HFFc6 (cell line): ENCODE data around the gene CDH22. TPM values are rescaled to one million over a fixed set of nuclear protein-coding genes. Genes with fewer than 3 reads are reported as not detected.

Source experiments
- DNase-seq: peaks from one replicate; pipeline ENCODE4 v3.0.0-alpha.2; 2018
- H3K27ac Mint-ChIP-seq: 2 replicates; pipeline ENCODE4 v1.8.0; 2020; ENCODE audit warnings: mild to moderate bottlenecking, mixed read lengths
- H3K27me3 Mint-ChIP-seq: 2 replicates; pipeline ENCODE4 v1.8.0; 2021; ENCODE audit warnings: mild to moderate bottlenecking, moderate library complexity, mixed read lengths; ENCODE audit not compliant: insufficient read depth
- H3K36me3 Mint-ChIP-seq: 2 replicates; pipeline ENCODE4 v1.8.0; 2021; ENCODE audit warnings: low read depth, mixed read lengths
- H3K4me1 Mint-ChIP-seq: 2 replicates; pipeline ENCODE4 v1.8.0; 2020; ENCODE audit warnings: low read depth, mixed read lengths
- H3K4me3 Mint-ChIP-seq: 2 replicates; pipeline ENCODE4 v1.8.0; 2020; ENCODE audit warnings: mild to moderate bottlenecking, moderate library complexity, mixed read lengths
- H3K9me3 Mint-ChIP-seq: 2 replicates; pipeline ENCODE4 v1.8.0; 2020; ENCODE audit warnings: mild to moderate bottlenecking, mixed read lengths
- CTCF ChIP-seq: fragments of 200-600 bp; sonication (generic); IDR thresholded peaks from 2 replicates; pipeline ENCODE4 v1.5.0; 2021; ENCODE audit warnings: antibody characterized with exemption, mild to moderate bottlenecking
- total RNA-seq, 6 experiments: library from RNA; stranded (reverse); fragmentation: NEBNext Ultra II Directional; extraction: Animal tissue kit (Norgen Biotek cat#: 25700); gene quantifications; 2 replicates in 1 of 6; 3 replicates in 5 of 6; pipeline ENCODE4 v1.2.3, GENCODE V29; 2021

Gene CDH22
- total RNA-seq, 6 experiments from 2014 or later, result not detected

GRCh38 chr20:46205349-46205748 lies 102.9 kb downstream of the CDH22 start:
- peaks cover 63% of the 10 kb centered on the region for H3K27me3 Mint-ChIP-seq
- H3K4me3 Mint-ChIP-seq, result no peak overlapping the region
- no peak for DNase-seq
- H3K36me3 Mint-ChIP-seq, result no peaks in the 10 kb centered on the region
- H3K27ac Mint-ChIP-seq, result no peak overlapping the region
- TF ChIP-seq CTCF, result no peak
- H3K4me1 Mint-ChIP-seq, result peaks cover 19% of the 10 kb centered on the region
- H3K9me3 Mint-ChIP-seq, result no peaks in the 10 kb centered on the region

- Mint-ChIP-seq H3K4me3 (no peak overlapping the region), H3K9me3 (no peaks in the 10 kb centered on the region), H3K27me3 (peaks cover 61% of the 10 kb centered on the region), H3K36me3 (no peaks in the 10 kb centered on the region), H3K4me1 (peaks cover 19% of the 10 kb centered on the region), H3K27ac (no peak overlapping the region)
- DNase-seq, result no peak
- TF ChIP-seq CTCF, result no peak
Observed at GRCh38 chr20:46204594-46205186, 103.6 kb downstream of the CDH22 start.

GRCh38 chr20:46203510-46203837 lies 104.8 kb downstream of the CDH22 start:
- peaks cover 57% of the 10 kb centered on the region for H3K27me3 Mint-ChIP-seq

GRCh38 chr20:46202766-46203509 lies 105.4 kb downstream of the CDH22 start:
- Mint-ChIP-seq H3K27ac (no peak overlapping the region), H3K4me3 (no peak overlapping the region), H3K4me1 (peaks cover 19% of the 10 kb centered on the region), H3K27me3 (peaks cover 58% of the 10 kb centered on the region), H3K36me3 (no peaks in the 10 kb centered on the region; the same call in 1 of the 2 replicates), H3K9me3 (no peaks in the 10 kb centered on the region)
- DNase-seq, result no peak
- TF ChIP-seq CTCF, result no peak

More at GRCh38 chr20:46203510-46203837, 104.8 kb downstream of the CDH22 start:
- no peak overlapping the region for H3K27ac Mint-ChIP-seq
- H3K4me3 Mint-ChIP-seq, result no peak overlapping the region
- no peaks in the 10 kb centered on the region; the same call in 1 of the 2 replicates for H3K36me3 Mint-ChIP-seq
- TF ChIP-seq CTCF, result no peak
- peaks cover 19% of the 10 kb centered on the region for H3K4me1 Mint-ChIP-seq
- no peak for DNase-seq
- H3K9me3 Mint-ChIP-seq, result no peaks in the 10 kb centered on the region

- Mint-ChIP-seq H3K27ac (no peak overlapping the region), H3K4me3 (no peak overlapping the region), H3K27me3 (peaks cover 52% of the 10 kb centered on the region), H3K9me3 (no peaks in the 10 kb centered on the region), H3K36me3 (no peaks in the 10 kb centered on the region; the same call in 1 of the 2 replicates), H3K4me1 (peaks cover 4% of the 10 kb centered on the region)
- TF ChIP-seq CTCF, result no peak
- no peak for DNase-seq
Observed at GRCh38 chr20:46200582-46201570, 107.4 kb downstream of the CDH22 start.
